Neural crest cell (in vitro differentiated cells): Measurements from ENCODE around the gene RRP7A. TPM values are rescaled to one million over a fixed set of nuclear protein-coding genes. Genes with fewer than 3 reads are reported as not detected.
A peak's percentile ranks its signal among the peaks of the same experiment; 100 is the strongest.
"Not testable (repeated sequence)": the region's sequence is repeated elsewhere in the genome, so short reads cannot be mapped to it uniquely, and the experiment has no call there.

ENCODE experiments used
- DNase-seq: peaks from one replicate; pipeline ENCODE4 v3.0.0; 2021; ENCODE audit warnings: low read depth, mixed read lengths, low spot score
- H3K27ac Mint-ChIP-seq: one replicate; pipeline ENCODE4 v1.8.0; 2021; ENCODE audit warnings: mild to moderate bottlenecking, mixed read lengths; ENCODE audit not compliant: unreplicated experiment
- H3K27me3 Mint-ChIP-seq: 2 replicates; pipeline ENCODE4 v1.8.0; 2021; ENCODE audit warnings: low read depth, mild to moderate bottlenecking, mixed read lengths
- H3K36me3 Mint-ChIP-seq: 2 replicates; pipeline ENCODE4 v1.8.0; 2021; ENCODE audit warnings: low read depth, mild to moderate bottlenecking, mixed read lengths
- H3K4me1 Mint-ChIP-seq: 2 replicates; pipeline ENCODE4 v1.8.0; 2021; ENCODE audit warnings: mixed read lengths
- H3K4me3 Mint-ChIP-seq: one replicate; pipeline ENCODE4 v1.8.0; 2021; ENCODE audit warnings: mild to moderate bottlenecking, mixed read lengths
- H3K9me3 Mint-ChIP-seq: 2 replicates; pipeline ENCODE4 v1.8.0; 2021; ENCODE audit warnings: mixed read lengths
- CTCF ChIP-seq: fragments of 200-600 bp; sonication (generic); conservative IDR thresholded peaks from 2 replicates; pipeline ENCODE4 v1.5.0; 2021; ENCODE audit warnings: antibody characterized with exemption, mild to moderate bottlenecking
- total RNA-seq: library from RNA; stranded (reverse); gene quantifications from 2 replicates; pipeline ENCODE4 v1.2.1, GENCODE V29; 2021

The RRP7A gene
- total RNA-seq, 1 donor from 2014 or later, result 78.0 TPM

GRCh38 chr22:42536634-42537033 is 17.0 kb upstream of the RRP7A start:
- H3K36me3 Mint-ChIP-seq, DNase-seq, H3K27ac Mint-ChIP-seq, H3K4me3 Mint-ChIP-seq, H3K9me3 Mint-ChIP-seq, H3K27me3 Mint-ChIP-seq: not testable (repeated sequence)
- peaks cover 20% of the 10 kb centered on the region for H3K4me1 Mint-ChIP-seq

GRCh38 chr22:42536166-42536565 is 16.6 kb upstream of the RRP7A start:
- no peaks in the 10 kb centered on the region for H3K27me3 Mint-ChIP-seq
- H3K4me3 Mint-ChIP-seq, result no peak overlapping the region
- no peaks in the 10 kb centered on the region for H3K36me3 Mint-ChIP-seq
- peaks cover 20% of the 10 kb centered on the region for H3K4me1 Mint-ChIP-seq
- no peak for DNase-seq
- no peak for TF ChIP-seq CTCF
- no peaks in the 10 kb centered on the region for H3K9me3 Mint-ChIP-seq
- no peak overlapping the region for H3K27ac Mint-ChIP-seq

- not testable (repeated sequence) for H3K4me3 Mint-ChIP-seq, DNase-seq, H3K27ac Mint-ChIP-seq, H3K36me3 Mint-ChIP-seq, H3K27me3 Mint-ChIP-seq, H3K9me3 Mint-ChIP-seq
- H3K4me1 Mint-ChIP-seq, result peaks cover 20% of the 10 kb centered on the region
Observed at GRCh38 chr22:42535082-42535731, 15.6 kb upstream of the RRP7A start.

GRCh38 chr22:42533638-42533977 is 14.0 kb upstream of the RRP7A start:
- DNase-seq, result no peak
- H3K27ac Mint-ChIP-seq, result no peak overlapping the region
- H3K27me3 Mint-ChIP-seq, result peaks cover 2% of the 10 kb centered on the region
- H3K4me1 Mint-ChIP-seq, result peaks cover 19% of the 10 kb centered on the region
- no peaks in the 10 kb centered on the region for H3K9me3 Mint-ChIP-seq
- H3K4me3 Mint-ChIP-seq, result no peak overlapping the region
- TF ChIP-seq CTCF, result no peak
- no peaks in the 10 kb centered on the region for H3K36me3 Mint-ChIP-seq

GRCh38 chr22:42531401-42532084 is 11.9 kb upstream of the RRP7A start:
- not testable (repeated sequence) for H3K36me3 Mint-ChIP-seq, H3K4me3 Mint-ChIP-seq, H3K9me3 Mint-ChIP-seq, DNase-seq, H3K27me3 Mint-ChIP-seq, H3K27ac Mint-ChIP-seq
- peaks cover 14% of the 10 kb centered on the region for H3K4me1 Mint-ChIP-seq

- H3K27me3 Mint-ChIP-seq, H3K27ac Mint-ChIP-seq, DNase-seq, H3K9me3 Mint-ChIP-seq, H3K36me3 Mint-ChIP-seq: not testable (repeated sequence)
- Mint-ChIP-seq H3K4me3 (peak overlapping the region; percentile 3), H3K4me1 (peaks cover 14% of the 10 kb centered on the region)
Observed at GRCh38 chr22:42529435-42529834, 9.8 kb upstream of the RRP7A start.

- Mint-ChIP-seq H3K27me3 (peaks cover 2% of the 10 kb centered on the region), H3K36me3 (no peaks in the 10 kb centered on the region), H3K27ac (no peak overlapping the region)
Observed at GRCh38 chr22:42528591-42529307, 9.2 kb upstream of the RRP7A start.

More at GRCh38 chr22:42528591-42529307, 9.2 kb upstream of the RRP7A start:
- Mint-ChIP-seq H3K4me3 (peak overlapping the region; percentile 3), H3K9me3 (no peaks in the 10 kb centered on the region), H3K4me1 (peaks cover 11% of the 10 kb centered on the region)
- DNase-seq, result no peak
- no peak for TF ChIP-seq CTCF
